Retinal pigment epithelial cell (primary cell): ENCODE results near the gene RAP1GDS1.
"Not testable (repeated sequence)": the region's sequence is repeated elsewhere in the genome, so short reads cannot be mapped to it uniquely, and the experiment has no call there.

Experiments
- DNase-seq: peaks from one replicate; pipeline ENCODE4 v3.0.0-alpha.2; 2010; ENCODE audit warnings: low read depth
- H3K4me3 ChIP-seq: 2 replicates; pipeline ENCODE4 v1.5.1; 2011; ENCODE audit warnings: mild to moderate bottlenecking, low read length, control low read depth, moderate library complexity
- TF ChIP-seq, protein P1 (sequence below): conservative IDR thresholded peaks from 2 replicates; pipeline ENCODE4 v1.5.1; 2011; ENCODE audit warnings: low read depth, low read length, control low read depth, inconsistent platforms

Gene RAP1GDS1

DNA sequence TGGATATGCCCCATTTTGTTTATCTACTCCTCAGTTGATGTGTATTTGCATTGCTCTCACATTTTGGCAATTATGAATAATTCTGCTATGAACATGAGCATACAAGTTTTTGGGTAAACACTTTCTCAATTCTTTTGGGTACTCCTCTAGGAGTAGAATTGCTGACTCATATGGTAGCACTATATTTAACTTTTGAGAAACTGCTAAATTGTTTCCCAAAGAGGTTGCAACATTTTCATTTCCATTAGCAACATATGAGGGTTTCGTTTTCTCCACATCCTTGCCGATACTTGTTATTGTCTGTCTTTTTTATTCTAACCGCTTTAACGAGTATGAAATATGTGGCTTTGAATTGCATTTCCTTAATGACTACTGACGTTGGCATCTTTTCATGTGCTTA is 211.9 kb downstream of the RAP1GDS1 start:
- H3K4me3 ChIP-seq = no peak overlapping the region
- TF ChIP-seq, protein P1, sequence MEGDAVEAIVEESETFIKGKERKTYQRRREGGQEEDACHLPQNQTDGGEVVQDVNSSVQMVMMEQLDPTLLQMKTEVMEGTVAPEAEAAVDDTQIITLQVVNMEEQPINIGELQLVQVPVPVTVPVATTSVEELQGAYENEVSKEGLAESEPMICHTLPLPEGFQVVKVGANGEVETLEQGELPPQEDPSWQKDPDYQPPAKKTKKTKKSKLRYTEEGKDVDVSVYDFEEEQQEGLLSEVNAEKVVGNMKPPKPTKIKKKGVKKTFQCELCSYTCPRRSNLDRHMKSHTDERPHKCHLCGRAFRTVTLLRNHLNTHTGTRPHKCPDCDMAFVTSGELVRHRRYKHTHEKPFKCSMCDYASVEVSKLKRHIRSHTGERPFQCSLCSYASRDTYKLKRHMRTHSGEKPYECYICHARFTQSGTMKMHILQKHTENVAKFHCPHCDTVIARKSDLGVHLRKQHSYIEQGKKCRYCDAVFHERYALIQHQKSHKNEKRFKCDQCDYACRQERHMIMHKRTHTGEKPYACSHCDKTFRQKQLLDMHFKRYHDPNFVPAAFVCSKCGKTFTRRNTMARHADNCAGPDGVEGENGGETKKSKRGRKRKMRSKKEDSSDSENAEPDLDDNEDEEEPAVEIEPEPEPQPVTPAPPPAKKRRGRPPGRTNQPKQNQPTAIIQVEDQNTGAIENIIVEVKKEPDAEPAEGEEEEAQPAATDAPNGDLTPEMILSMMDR = no peak
- DNase-seq = no peak

DNA sequence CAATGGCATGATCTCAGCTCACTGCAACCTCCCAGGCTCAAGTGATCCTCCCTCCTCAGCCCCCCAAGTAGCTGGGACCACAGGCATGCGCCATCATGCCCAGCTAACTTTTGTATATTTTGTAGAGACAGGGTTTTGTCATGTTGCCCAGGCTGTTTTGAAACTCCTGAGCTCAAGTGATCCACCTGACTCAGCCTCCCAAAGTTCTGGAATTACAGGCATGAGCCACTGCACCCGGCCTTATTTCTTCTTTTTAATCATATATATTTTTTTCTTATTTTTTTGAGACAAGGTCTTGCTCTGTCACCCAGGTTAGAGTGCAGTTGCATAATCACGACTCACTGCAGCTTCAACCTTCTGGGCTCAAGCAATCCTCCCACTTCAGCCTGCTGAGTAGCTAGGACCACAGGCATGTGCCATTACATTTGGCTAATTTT is 213.2 kb downstream of the RAP1GDS1 start:
- DNase-seq = no peak
- TF ChIP-seq, protein P1 = no peak
- H3K4me3 ChIP-seq = no peak overlapping the region

DNA sequence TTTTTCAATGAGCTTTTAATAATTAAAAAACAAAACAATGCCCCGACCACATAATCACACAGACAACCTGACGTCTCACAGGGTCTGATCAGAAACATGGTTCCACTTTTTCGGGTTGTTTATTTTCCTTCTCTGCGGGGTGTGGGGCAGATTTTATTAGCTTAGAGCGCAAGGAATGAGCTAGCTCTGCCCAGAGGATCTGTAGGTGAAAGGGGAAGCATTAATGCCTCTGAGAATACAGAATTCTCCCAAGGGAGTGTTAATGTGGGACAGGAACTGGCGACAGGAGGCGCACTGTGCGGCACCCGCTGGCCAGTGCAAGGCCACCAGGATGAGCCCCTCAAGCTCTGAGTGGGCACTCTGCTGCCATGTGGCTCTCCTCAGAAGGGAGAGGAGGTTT is 215.7 kb downstream of the RAP1GDS1 start:
- TF ChIP-seq, protein P1 = no peak
- no peak for DNase-seq
- H3K4me3 ChIP-seq = no peak overlapping the region

DNA sequence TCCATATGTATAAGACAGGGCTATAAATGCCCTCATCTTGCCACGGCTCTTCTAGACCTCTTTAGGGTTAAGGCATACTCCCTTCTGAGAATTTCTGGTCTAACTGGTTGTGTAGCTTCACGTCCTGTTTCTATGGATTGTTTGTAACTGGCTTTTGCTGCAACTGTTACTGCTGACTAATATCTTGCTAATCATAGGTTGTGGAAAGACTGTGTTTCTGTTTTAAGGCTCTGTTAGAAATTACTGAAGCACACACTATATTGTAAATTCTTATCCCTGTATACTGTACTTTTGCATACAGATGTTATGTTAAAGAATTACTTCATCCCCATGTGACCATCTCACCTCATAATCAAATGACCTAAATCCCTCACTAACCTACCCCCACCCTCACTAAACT is 218.4 kb downstream of the RAP1GDS1 start:
- H3K4me3 ChIP-seq, DNase-seq: not testable (repeated sequence)

DNA sequence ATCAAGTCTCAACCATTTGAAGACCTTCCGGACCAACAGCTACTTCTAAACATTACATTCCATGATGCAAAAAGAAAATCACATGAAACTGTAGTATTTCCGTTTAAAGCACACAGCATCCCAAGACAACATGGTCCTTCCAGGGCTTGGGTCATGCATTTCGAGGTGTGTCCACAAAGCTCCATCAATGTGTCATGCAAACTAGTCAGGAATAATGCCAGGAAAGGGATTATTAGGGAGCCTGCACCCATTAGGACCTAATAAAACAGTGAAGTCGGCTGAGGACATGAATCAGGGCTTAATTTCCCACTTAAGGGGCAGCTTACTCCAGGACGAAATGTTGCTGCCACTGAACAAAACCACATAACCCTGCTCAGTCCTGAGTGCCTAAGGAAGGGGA is 219.4 kb downstream of the RAP1GDS1 start:
- peak; percentile 59 for DNase-seq
- no peak overlapping the region for H3K4me3 ChIP-seq
- TF ChIP-seq, protein P1 = no peak

DNA sequence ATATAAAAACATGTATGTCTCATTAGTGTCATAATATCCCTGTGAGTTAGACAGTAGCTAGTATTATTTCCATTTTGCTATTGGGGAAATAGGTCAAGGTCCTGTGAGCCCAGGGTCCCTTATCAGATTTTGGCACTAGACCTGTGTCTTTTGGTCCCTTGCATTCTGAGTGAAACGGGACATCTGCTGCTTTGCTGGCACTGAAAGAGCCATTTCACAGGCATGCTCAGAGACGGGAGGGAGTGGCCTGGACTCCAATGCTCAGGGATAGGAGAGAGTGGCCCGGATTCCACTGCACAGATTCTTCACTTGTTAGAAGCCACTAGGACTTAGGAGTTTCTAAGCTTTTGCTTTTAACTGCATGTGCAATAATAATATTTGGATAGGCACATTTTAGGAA is 220.0 kb downstream of the RAP1GDS1 start:
- no peak for DNase-seq
- TF ChIP-seq, protein P1 = no peak

DNA sequence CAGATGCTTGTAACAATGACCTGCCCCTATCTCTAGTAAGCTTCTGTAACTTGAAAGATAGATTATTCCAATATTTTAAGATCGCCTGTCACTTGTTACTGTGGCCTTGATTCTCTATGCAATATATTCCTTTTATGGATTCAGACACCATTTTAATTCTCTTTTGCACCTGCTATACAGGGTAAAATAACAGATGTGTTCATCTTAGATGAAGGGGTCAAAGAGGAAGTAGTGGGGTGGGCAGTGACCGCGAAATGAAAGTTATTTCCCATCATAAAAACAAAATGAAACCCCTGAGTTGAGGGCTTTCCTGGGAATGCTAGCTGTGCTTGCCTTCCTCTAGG is 221.3 kb downstream of the RAP1GDS1 start:
- TF ChIP-seq, protein P1 = no peak
- no peak overlapping the region for H3K4me3 ChIP-seq
- no peak for DNase-seq

More for the DNA sequence above, 220.0 kb downstream of the RAP1GDS1 start:
- H3K4me3 ChIP-seq = no peak overlapping the region
